H1 (cell line): ENCODE data around the gene STX8.

ENCODE experiments used
- CTCF ChIP-seq, 3 experiments: IDR thresholded peaks; 1 replicate in 2 of 3; 2 replicates in 1 of 3; pipeline versions ENCODE4 v1.5.1 to v1.6.1; 2011; ENCODE audit warnings: low read length in 3 of 3, mild to moderate bottlenecking in 3 of 3, inconsistent platforms in 2 of 3, low read depth in 1 of 3, moderate library complexity in 1 of 3; ENCODE audit not compliant: insufficient read depth in 1 of 3; ENCODE audit errors: control extremely low read depth in 1 of 3
- HDAC6 ChIP-seq: IDR thresholded peaks from one replicate; pipeline ENCODE4 v1.7.1; 2012; ENCODE audit warnings: low read depth, mild to moderate bottlenecking, inconsistent platforms, low read length, moderate library complexity

DNA sequence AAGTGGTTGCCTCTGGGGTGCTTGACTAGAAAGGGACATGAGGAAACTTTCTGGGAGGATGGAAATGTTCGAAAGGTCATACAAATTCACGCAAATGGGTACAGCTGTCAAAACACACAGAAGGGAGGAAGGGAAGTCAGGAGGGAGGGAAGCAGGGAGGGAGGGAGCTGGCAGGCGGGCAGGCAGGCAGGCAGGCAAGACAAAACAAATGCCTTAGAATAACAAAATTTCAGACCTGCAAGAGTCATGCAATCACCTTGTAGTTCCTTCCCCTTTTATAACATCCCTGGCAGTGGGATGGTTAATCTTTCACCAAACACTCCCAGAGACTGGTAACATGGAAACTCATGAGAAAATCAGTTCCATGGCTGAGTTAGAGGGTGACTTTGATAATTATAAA, 189.2 kb downstream of the STX8 start:
- TF ChIP-seq CTCF (IDR thresholded peaks at IDR 0.05; ENCODE audit: control extremely low read depth in 1 of 3, insufficient read depth in 1 of 3, low read depth in 1 of 3, low read length in 3 of 3) (no peak), HDAC6 (no peak)
